Stimulated activated CD4-positive, alpha-beta T cell treated with anti-CD3 and anti-CD28 coated beads, Interleukin-1b, Interleukin-23, amount 100 ng/mL, for 24 hours (primary cell): Measurements from ENCODE around the gene FERD3L.

Experiments
- DNase-seq, 4 experiments: peaks; one replicate each; pipeline ENCODE4 v3.0.0-alpha.2; 2020; ENCODE audit warnings: low read depth in 4 of 4, low spot score in 1 of 4

Gene FERD3L

DNA sequence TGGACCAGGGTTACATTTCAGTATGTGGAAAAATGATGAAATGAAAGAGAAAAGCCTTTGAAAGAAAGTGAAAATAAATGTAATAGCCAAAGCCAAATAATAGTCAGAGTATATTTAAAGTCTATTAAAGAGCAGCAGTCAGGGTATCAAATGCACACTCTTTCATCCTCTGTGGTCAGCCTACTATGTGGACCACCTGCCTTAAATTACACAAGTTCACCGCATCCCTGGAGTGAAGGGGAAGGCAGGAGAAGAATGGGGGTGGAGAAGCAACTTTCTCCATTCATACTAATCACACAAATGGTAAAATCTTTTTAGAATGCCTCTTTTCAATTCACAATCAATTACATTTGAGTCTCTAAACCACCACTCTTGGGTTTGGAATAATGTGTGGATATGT is 43.7 kb downstream of the FERD3L start:
- DNase-seq = no peak

DNA sequence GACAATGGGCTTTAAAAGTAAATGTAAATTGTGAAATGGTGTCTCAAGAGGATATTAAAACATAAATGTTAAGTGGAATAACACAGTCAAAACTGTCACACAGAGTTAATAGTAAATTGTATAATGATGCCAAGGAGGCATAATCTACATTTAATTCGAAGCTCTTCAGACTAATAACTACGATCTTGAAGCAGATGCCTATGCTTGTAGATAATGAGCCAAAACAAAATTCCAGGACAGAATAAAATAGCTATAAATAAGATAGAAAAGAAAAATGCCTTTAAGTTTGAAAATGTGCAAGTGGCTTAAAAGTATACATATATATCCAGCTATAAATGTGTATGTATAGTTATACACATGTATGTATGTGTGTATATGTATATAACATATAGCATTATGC is 45.3 kb downstream of the FERD3L start:
- DNase-seq = no peak

DNA sequence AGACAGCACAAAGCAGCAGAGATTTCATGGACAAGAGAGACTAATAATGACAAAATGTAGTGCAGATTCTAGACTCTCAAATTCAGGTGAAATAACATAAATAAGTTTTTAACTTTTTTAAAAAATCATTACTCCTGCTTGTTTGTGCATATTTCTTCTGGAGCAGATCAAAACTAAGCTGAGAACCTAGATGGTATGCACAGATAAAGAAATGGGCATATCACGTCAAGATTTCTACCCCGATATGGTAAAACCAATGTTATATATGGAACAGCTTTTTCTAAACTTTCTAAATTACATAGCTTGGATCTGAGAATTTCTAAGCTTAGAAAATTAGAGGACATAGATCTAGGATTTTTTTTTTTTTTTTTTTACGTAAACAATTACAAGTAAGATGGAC is 46.0 kb downstream of the FERD3L start:
- DNase-seq = no peak

DNA sequence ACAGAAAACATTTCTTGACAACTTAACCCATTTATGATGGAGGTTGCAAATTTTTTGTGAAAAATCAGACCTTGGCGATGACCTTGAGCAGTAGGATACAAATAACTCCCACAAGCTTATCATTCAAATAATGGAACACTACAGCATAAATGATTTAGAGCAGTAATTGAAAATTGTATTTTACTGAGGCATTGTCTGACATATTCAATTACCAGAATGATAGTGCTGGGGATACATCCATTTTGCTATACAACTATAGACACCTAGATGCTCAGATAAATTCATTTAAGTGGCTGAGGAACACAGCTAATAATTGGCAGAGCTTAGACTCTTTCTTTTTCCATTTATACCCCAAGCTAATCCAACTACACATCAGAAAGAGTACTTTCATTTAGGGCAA is 46.7 kb downstream of the FERD3L start:
- DNase-seq = no peak

DNA sequence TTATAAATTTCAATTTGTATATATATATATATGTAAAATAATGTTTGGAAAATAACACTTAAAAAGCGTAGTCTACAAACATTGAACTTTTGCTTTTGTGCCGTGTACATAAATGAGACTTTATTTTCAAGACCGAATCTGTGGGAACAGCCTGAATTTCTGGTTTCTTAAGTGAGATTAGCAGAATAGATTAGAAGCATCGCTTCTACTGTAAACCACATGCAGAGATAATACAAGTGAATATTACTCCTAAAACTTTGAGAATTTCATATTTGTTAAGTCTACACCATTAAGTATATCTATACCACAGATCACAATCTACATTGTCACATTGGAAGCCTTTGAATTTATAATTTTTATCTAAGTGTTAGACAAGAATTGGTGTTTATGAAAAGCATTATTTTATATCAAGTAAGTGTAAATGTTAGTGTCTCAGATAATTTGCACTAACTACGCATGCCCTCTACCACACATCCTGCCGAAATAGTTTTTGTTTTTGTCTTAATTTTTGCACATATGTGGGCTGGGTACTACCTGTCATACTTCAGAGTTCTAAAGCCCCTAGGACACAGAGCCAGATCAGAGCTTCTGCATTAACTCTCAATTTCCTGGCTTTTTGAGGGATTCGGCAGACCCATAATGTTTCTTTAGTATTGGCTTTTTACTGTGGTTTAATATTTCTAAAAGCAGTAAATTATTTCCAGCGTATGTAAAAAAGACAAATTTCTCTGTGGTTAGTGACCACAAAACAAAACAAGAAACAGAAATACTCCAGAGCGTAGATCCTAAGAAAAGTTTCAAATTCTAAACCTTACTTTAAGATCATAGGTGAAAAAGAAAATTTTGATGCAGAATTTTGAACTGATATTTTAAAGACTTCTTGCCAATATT is 47.8 kb downstream of the FERD3L start:
- DNase-seq = no peak

DNA sequence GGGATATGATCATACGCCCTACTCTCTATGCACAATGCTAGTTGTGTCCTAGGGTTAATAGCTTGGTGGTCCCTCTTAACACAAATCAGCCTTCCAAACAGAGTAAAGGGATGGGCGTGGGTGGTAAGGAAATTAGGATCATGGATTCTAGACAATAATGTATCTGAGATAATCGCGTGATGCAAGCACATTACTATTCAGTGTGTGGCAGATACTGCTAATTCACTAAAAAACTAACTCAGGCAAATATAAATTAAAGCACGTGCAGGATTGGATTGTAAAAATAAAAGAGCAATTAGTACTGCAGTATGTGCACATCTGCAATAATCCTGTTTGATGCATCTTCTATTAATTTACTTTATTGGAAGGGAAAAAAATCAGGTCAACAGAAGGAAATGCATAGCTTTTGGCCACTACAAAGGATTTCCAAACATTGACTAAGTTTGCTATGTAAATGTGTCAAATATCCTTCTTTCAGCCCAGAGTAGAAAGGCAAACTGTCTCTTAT is 49.8 kb downstream of the FERD3L start:
- no peak for DNase-seq
